Ovary (tissue), 3 donors: Measurements from ENCODE around the gene SEMA6B.
A peak's percentile ranks its signal among the peaks of the same experiment; 100 is the strongest.

Source experiments
- POLR2A ChIP-seq: fragments of 450-650 bp; IDR thresholded peaks from one replicate; pipeline ENCODE4 v1.6.1; 2017; ENCODE audit warnings: antibody characterized with exemption, mild to moderate bottlenecking, moderate library complexity
- TF ChIP-seq, protein P1 (sequence below), 3 donors: fragments of 450-650 bp in 2 of 3; fragments of 200-600 bp in 1 of 3; IDR thresholded peaks; one replicate each; pipeline versions ENCODE4 v1.5.1 to v1.8.0; 2016 to 2022; ENCODE audit warnings: antibody characterized with exemption in 3 of 3, mild to moderate bottlenecking in 1 of 3
- donor health status: DM: no; HTN: no; CAD: no.

- TF ChIP-seq, protein P1, sequence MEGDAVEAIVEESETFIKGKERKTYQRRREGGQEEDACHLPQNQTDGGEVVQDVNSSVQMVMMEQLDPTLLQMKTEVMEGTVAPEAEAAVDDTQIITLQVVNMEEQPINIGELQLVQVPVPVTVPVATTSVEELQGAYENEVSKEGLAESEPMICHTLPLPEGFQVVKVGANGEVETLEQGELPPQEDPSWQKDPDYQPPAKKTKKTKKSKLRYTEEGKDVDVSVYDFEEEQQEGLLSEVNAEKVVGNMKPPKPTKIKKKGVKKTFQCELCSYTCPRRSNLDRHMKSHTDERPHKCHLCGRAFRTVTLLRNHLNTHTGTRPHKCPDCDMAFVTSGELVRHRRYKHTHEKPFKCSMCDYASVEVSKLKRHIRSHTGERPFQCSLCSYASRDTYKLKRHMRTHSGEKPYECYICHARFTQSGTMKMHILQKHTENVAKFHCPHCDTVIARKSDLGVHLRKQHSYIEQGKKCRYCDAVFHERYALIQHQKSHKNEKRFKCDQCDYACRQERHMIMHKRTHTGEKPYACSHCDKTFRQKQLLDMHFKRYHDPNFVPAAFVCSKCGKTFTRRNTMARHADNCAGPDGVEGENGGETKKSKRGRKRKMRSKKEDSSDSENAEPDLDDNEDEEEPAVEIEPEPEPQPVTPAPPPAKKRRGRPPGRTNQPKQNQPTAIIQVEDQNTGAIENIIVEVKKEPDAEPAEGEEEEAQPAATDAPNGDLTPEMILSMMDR (IDR thresholded peaks at IDR 0.05), result peak in 1 of 3 donors; percentile 29
- peak; percentile 79 for TF ChIP-seq POLR2A
These were observed 24.4 kb downstream of the SEMA6B start, which contains the start of gene PLIN5 for GRCh38 chr19:4534836-4535658.
